Left lung (tissue), 10 donors: ENCODE measurements around the gene FYB2. TPM values are rescaled to one million over a fixed set of nuclear protein-coding genes. Genes with fewer than 3 reads are reported as not detected.

Experiments used
- ATAC-seq: fragments of 200-7000 bp; cut with Tn5 transposase; one replicate; pipeline ENCODE4 v1.9.1; 2020; ENCODE audit warnings: moderate library complexity
- DNase-seq, 4 donors: peaks; one replicate each; pipeline ENCODE4 v3.0.0-alpha.2; 2013 to 2020
- H3K27ac ChIP-seq, 2 donors: fragments of 200-600 bp; sonication (generic) in 1 of 2; one replicate each; pipeline versions ENCODE4 v1.5.0 to v1.8.0; 2020 to 2021
- H3K27me3 ChIP-seq, 2 donors: fragments of 200-600 bp; sonication (generic) in 1 of 2; one replicate each; pipeline versions ENCODE4 v1.5.0 to v1.8.0; 2020 to 2021
- H3K36me3 ChIP-seq, 2 donors: fragments of 200-600 bp; sonication (generic) in 1 of 2; one replicate each; pipeline versions ENCODE4 v1.5.0 to v1.8.0; 2020 to 2021
- H3K4me1 ChIP-seq, 2 donors: fragments of 200-600 bp; one replicate each; pipeline ENCODE4 v1.8.0; 2021
- H3K4me3 ChIP-seq, 2 donors: fragments of 200-600 bp; sonication (generic) in 1 of 2; one replicate each; pipeline versions ENCODE4 v1.5.0 to v1.8.0; 2020 to 2021; ENCODE audit warnings: mild to moderate bottlenecking in 1 of 2
- H3K9me3 ChIP-seq, 2 donors: fragments of 200-600 bp; sonication (generic) in 1 of 2; one replicate each; pipeline versions ENCODE4 v1.5.0 to v1.8.0; 2020 to 2021
- CTCF ChIP-seq, 2 donors: fragments of 200-600 bp; sonication (generic) in 1 of 2; IDR thresholded peaks; one replicate each; pipeline versions ENCODE4 v1.5.0 to v1.8.0; 2021; ENCODE audit warnings: antibody characterized with exemption in 2 of 2
- intact Hi-C, 2 donors: fragments of 100-400 bp; cut with DNase I; formaldehyde crosslinking; loops; one replicate each; pipeline versions ENCODE4 v1.11.2 to v1.14.2; 2022
- polyA plus RNA-seq, 6 donors: library from polyadenylated mRNA; unstranded; fragments of 120-200 nt; gene quantifications; one replicate each; pipeline ENCODE4 v1.2.1, GENCODE V29; 2013; ENCODE audit not compliant: insufficient read length in 6 of 6
- total RNA-seq, 2 donors: library from RNA; stranded (reverse); fragmentation: NEBNext Ultra II Directional; extraction: Animal tissue kit (Norgen Biotek cat#: 25700); gene quantifications; one replicate each; pipeline ENCODE4 v1.2.1, GENCODE V29; 2021
- donor health status: DM: no; HTN: yes; CAD: no.
- donor health status: DM: no; HTN: no; CAD: no.

Gene FYB2
- total and polyA plus RNA-seq, 8 donors, result 0.21 to 1.2 (median 0.51) TPM

GRCh38 chr1:56788102-56788501, 31.1 kb downstream of the FYB2 start:
- no peak for DNase-seq
- ATAC-seq, result peak; percentile 30
- intact Hi-C loops, result no loop called here
- no peaks in the 10 kb centered on the region for H3K9me3 ChIP-seq
- TF ChIP-seq CTCF (IDR thresholded peaks at IDR 0.05), result no peak
- peaks cover 7% of the 10 kb centered on the region in 2 donors for H3K4me1 ChIP-seq
- H3K27ac ChIP-seq, result no peak overlapping the region
- H3K4me3 ChIP-seq, result no peak overlapping the region
- H3K36me3 ChIP-seq, result no peaks in the 10 kb centered on the region
- no peaks in the 10 kb centered on the region for H3K27me3 ChIP-seq

- ATAC-seq, result no peak
- DNase-seq, result no peak
- Histone ChIP-seq H3K36me3 (no peaks in the 10 kb centered on the region), H3K9me3 (no peaks in the 10 kb centered on the region), H3K4me3 (no peak overlapping the region), H3K27me3 (no peaks in the 10 kb centered on the region), H3K27ac (no peak overlapping the region), H3K4me1 (peaks cover 7% of the 10 kb centered on the region in 2 donors)
- intact Hi-C loops, result no loop called here
- no peak for TF ChIP-seq CTCF (IDR thresholded peaks at IDR 0.05)
These were observed 31.9 kb downstream of the FYB2 start for GRCh38 chr1:56787330-56787729.

- DNase-seq (no peak), ATAC-seq (no peak)
- Histone ChIP-seq H3K27ac (no peak overlapping the region), H3K4me1 (peaks cover 0 to under 1% of the 10 kb centered on the region in 2 donors), H3K36me3 (no peaks in the 10 kb centered on the region), H3K9me3 (no peaks in the 10 kb centered on the region), H3K4me3 (no peak overlapping the region), H3K27me3 (no peaks in the 10 kb centered on the region)
- TF ChIP-seq CTCF (IDR thresholded peaks at IDR 0.05), result no peak
- intact Hi-C loops, result no loop called here
These were observed 36.4 kb downstream of the FYB2 start for GRCh38 chr1:56782773-56783172.

GRCh38 chr1:56780826-56781225, 38.4 kb downstream of the FYB2 start:
- no peaks in the 10 kb centered on the region for H3K27me3 ChIP-seq
- no peaks in the 10 kb centered on the region for H3K9me3 ChIP-seq
- no peaks in the 10 kb centered on the region for H3K36me3 ChIP-seq
- H3K27ac ChIP-seq, result no peak overlapping the region
- H3K4me1 ChIP-seq, result no peaks in the 10 kb centered on the region
- H3K4me3 ChIP-seq, result no peak overlapping the region
- no peak for DNase-seq
- intact Hi-C loops, result no loop called here
- no peak for ATAC-seq
- TF ChIP-seq CTCF (IDR thresholded peaks at IDR 0.05), result no peak

- Histone ChIP-seq H3K27ac (no peak overlapping the region), H3K36me3 (no peaks in the 10 kb centered on the region), H3K4me1 (no peaks in the 10 kb centered on the region), H3K27me3 (no peaks in the 10 kb centered on the region), H3K4me3 (no peak overlapping the region), H3K9me3 (no peaks in the 10 kb centered on the region)
- no peak for TF ChIP-seq CTCF (IDR thresholded peaks at IDR 0.05)
- no peak for ATAC-seq
- intact Hi-C loops, result no loop called here
- DNase-seq, result no peak
These were observed 39.0 kb downstream of the FYB2 start for GRCh38 chr1:56780128-56780750.
